ENCODE data around the gene CNIH2. TPM values are rescaled to one million over a fixed set of nuclear protein-coding genes. Genes with fewer than 3 reads are reported as not detected.

CNIH2 gene
- total RNA-seq, 1 donor from 2014 or later = 0.07 TPM

DNA sequence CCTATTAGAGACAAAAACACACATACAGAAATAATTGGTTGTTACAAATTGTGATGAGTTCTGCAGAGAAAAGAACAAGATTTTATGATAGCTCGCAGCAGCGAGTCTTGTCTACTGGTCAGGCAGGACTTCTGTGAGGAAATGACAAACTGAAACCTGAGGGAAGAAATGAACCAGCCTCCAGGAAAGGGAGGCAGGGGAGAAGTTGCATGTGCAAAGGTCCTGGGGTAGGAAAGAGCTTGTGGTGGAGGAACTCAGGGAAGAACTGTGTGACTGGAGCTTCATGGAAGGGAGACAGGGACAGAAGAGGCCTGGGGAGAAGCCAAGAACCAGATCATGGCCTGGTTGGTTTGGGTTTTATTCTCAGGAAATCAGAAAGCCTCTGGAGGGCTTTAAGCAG is 18.8 kb upstream of the CNIH2 start:
- no peak for DNase-seq (ENCODE audit: low read depth, low spot score)

DNA sequence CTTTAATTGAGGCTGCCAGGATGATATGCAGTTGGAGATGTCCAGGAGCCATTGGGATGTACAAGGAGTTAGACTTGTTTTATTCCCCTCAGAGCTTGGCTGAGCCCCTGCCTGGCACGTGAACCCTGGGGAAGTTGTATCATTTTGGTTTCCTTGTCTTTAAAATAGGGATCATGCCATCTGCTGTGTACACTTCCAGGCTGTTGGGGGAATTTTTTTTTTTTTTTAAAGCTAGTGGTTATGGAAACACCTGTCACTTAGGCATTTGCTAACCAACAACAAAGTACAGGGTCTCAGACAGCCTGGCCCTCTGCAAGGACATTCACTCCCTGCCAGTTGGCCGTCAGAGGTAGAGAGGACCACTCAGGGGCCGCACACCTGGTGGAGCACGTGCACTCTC is 18.0 kb upstream of the CNIH2 start:
- no peak for DNase-seq (ENCODE audit: low read depth, low spot score)

DNA sequence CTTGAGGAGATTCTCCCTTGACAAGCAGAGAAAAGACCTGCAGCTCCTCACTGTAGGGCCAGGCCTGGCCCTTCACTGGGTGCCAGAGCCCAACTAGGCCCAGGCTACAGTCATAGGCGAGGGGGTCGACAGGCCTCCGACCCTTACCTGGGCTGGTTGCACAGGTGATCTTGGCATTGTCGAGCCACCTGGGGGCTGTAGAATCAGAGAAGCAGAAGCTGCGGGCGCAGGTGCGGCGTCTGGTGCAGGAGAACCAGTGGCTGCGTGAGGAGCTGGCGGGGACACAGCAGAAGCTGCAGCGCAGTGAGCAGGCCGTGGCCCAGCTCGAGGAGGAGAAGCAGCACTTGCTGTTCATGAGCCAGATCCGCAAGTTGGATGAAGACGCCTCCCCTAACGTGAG is 16.4 kb upstream of the CNIH2 start:
- no peak for DNase-seq (ENCODE audit: low read depth, low spot score)

DNA sequence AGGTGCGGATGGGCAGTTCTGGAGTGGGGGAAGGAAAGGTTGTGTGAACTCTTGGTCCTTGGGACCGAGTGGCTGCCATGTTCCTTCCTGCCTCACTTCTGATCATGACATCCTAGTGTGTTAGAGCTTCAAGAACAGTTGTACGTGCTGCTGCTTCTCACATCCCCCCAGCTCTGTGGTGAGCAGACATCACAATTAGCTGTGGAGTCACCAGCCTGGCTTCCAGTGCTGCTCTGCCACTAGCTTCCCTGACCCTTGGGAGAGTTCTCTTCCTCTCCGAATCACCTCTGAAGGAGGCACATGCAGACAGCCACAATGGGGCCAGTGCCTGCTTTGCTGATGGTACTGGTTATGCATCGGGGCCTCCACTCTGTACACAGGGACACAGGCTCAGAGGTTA is 15.8 kb upstream of the CNIH2 start:
- DNase-seq (ENCODE audit: low read depth, low spot score) = no peak

DNA sequence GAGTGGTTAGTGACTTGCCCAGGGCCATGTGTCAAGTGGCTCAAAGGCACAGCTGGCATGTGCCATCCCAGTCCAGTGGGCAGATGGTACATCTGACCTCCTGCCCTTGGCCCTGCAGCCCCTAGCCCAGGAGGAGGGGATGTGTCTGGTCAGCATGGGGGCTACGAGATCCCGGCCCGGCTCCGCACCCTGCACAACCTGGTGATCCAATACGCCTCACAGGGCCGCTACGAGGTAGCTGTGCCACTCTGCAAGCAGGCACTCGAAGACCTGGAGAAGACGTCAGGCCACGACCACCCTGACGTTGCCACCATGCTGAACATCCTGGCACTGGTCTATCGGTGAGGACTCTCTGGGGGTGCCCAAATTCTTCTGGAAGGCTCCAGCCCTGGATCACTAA is 15.3 kb upstream of the CNIH2 start:
- DNase-seq (ENCODE audit: low read depth, low spot score) = no peak

DNA sequence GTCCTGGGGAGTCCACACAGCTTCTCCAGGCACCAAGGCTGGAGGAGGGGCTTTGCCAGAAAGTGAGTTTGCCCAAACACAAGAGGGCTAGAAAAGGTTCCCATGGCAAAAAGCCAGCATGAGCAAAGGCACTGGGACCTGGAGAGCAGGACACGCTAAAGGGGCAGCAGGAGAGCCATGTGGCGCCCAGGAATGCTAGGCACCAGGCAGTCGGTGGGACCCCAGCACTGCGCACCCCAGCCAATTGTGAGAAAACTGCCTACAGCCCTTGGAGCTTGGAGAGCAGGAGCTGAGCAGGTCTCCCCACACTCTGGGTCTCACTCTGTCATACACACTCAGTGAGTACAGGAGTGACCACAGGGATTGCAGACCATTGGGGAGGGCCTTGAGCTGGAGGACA is 14.7 kb upstream of the CNIH2 start:
- no peak for DNase-seq (ENCODE audit: low read depth, low spot score)

DNA sequence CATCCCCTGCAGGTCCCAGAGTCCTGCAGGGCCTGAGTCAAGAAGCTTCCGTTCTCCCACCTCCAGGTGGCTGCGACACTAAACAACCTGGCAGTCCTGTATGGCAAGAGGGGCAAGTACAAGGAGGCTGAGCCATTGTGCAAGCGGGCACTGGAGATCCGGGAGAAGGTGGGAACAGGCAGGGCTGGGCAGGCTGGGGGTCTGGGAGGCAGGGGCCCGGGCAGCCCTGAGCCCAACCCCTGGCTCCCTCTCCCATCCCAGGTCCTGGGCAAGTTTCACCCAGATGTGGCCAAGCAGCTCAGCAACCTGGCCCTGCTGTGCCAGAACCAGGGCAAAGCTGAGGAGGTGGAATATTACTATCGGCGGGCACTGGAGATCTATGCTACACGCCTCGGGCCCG is 14.2 kb upstream of the CNIH2 start:
- no peak for DNase-seq (ENCODE audit: low read depth, low spot score)

DNA sequence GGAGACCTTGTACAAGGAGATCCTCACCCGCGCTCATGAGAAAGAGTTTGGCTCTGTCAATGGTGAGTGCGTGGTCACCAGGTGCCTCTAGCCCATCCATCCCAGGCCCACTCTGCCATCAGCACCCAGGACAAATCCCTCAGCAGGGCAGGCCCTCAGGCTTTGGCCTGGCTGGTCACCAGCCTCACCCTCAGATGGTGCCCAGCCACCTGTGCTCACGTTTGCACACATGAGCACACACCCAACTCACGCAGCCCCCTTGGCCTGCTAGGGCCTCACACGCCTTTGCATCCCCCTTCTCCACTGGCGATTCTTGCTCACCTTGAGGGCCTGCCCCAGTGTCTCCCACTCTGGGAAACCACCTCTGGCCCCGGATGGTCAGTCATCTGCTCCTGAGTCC is 13.6 kb upstream of the CNIH2 start:
- no peak for DNase-seq (ENCODE audit: low read depth, low spot score)

DNA sequence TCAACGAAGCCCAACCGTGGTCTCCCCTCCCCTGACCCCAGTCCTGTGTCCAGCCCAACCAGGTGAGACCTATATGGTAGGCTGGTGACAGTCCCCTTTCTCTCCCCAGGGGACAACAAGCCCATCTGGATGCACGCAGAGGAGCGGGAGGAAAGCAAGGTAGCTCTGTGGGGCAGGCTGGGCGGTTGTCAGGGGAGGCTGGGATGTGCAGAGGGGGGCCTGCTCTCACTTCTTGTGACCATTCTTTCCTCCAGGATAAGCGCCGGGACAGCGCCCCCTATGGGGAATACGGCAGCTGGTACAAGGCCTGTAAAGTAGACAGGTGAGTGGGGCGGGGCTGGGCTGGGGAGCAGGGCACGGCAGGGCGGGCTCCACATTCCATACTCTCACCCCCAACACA is 13.1 kb upstream of the CNIH2 start:
- DNase-seq (ENCODE audit: low read depth, low spot score) = no peak

DNA sequence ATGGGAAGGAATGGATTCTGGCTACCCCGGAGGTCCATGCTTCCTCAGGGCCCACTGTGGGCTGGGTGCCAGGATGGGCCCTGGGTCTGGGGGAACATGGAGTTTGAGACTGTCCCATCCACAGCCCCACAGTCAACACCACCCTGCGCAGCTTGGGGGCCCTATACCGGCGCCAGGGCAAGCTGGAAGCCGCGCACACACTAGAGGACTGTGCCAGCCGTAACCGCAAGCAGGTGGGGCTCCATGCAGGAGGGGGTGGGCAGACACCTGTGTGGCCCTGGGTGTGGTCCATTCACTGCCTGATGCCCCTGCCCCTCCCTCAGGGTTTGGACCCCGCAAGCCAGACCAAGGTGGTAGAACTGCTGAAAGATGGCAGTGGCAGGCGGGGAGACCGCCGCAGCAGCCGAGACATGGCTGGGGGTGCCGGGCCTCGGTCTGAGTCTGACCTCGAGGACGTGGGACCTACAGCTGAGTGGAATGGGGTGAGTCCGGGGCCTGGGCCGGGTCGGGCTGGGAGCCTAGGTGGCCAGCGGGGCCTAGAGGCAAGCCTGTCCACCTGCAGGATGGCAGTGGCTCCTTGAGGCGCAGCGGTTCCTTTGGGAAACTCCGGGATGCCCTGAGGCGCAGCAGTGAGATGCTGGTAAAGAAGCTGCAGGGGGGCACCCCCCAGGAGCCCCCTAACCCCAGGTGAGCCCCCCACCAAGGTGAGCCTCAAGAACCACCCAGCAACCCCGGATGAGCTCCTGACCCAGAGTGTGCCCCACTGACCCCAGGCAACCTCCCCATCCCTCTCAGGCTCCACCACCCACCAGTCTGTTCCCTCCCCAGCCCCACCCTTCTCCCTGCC is 12.2 kb upstream of the CNIH2 start:
- no peak for DNase-seq (ENCODE audit: low read depth, low spot score)

DNA sequence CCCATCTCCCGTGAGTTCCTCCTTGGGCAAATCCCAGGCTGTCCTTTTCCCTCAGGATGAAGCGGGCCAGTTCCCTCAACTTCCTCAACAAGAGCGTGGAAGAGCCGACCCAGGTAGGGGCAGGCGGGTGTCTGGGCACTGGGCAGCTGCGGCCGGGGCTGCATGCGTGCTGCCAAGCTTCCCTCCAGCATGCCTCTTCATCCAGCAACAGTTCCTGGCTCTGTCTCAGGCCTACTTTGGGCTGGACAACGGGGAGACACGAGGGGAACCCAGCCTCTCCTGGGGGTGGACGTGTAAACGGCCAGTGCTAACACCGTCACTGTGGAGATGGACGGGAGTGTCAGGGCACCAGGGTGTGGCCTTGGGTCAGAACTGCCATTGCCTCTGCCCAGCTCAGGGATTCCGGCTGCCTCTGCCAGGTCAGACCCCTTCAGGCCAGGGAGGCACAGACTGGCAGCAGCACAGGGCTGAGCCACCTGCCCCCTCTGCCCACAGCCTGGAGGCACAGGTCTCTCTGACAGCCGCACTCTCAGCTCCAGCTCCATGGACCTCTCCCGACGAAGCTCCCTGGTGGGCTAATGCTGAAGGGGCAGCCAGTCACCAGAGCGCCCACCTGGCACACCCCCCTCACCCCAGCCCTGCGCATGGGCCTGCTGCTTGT is 11.5 kb upstream of the CNIH2 start:
- no peak for DNase-seq (ENCODE audit: low read depth, low spot score)

DNA sequence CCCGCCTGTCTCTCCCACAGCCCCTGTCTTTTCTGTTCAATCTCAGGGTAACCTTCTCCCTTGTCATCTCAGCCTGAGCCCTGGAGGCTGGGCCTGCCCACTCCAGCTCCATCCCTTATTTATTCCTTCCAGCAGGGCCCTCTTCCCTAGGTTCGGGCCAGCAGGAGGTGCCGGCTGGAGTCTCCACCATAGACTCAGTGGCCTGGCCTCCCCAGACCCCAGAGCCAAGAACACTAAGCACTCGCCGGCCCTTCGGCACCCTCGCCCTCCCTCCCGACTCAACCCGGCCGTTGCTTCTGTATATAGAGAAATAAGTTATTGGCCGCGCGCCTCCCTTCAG is 11.0 kb upstream of the CNIH2 start:
- DNase-seq (ENCODE audit: low read depth, low spot score) = no peak

DNA sequence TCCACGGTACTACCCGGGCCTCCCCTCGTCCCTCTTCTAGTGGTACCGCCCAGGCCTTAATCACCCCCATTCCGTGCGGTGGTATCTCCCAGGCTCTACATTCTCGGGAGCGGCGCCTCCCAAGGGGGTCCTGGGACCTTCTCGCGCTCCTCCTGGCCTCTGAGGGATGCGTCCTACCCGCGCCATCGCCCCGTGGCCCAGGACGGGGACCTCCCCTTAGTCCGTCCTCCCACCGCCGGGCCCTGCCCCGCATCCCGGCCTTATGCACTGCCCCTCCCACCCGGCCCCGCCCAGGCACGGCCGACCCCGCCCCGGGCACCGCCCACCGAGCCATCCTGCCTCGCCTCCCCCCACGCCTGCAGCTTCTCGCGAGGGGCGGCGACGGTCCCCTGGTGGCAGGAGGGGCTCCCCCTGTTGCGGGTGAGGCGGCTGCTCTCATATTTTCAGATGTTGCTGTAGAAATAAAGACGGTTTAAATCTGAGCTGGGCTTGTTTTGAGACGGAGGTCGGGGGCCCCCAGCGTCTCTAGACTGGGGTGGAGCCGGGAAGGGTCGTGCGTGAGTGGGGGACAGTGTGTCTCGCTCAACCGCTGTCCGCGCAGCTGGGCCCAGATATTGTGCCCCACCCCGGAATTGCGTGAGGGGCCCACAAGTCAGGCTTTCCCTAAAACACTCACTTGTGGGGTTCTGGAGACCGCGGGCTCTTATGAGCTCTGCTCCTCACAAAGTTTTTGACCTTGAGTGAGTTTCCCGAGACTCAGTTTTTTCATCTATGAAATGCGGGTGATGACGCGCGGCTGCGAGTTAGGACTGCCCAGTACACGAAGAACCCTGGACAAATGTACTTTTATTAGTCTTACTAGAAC is 10.4 kb upstream of the CNIH2 start:
- DNase-seq (ENCODE audit: low read depth, low spot score) = peak; percentile 54

DNA sequence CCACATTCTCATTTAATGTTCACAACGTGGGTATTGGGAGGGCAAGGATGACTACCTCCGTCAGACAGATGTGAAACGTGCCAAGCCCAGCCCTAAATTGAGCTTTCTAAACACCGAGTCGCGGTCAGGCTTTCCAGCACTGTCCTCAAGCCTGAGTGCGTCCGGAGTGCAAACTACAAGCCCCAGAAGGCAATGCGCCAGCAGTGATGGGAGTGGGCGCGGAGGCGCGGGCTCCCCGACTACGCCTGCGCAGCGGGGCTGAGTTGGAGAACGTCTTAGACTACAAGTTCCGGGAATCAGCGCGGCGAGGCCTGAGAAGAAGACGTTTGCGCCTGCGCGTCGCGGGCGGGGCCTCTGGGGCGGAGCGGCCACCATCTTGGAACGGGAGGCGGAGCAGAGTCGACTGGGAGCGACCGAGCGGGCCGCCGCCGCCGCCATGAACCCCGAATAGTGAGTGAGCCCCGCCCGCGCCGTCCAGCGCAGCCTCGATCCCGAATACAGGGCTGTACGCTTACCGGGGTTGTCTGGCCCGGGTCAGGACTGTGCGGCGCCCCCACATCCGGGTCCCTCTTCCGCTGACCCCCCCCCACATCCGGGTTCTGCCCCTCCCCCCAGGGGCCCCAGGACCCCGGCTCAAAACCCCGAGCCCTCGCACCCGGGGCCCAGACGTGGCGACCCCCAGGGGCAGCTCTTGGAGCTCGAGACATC is 9.6 kb upstream of the CNIH2 start, which contains the start of gene RAB1B:
TSS of gene RAB1B (plus strand) at position 396 of the 708 bp plus-strand sequence. CDS start at position 437, 41 bp downstream.
- DNase-seq (ENCODE audit: low read depth, low spot score) = peak; percentile 96

DNA sequence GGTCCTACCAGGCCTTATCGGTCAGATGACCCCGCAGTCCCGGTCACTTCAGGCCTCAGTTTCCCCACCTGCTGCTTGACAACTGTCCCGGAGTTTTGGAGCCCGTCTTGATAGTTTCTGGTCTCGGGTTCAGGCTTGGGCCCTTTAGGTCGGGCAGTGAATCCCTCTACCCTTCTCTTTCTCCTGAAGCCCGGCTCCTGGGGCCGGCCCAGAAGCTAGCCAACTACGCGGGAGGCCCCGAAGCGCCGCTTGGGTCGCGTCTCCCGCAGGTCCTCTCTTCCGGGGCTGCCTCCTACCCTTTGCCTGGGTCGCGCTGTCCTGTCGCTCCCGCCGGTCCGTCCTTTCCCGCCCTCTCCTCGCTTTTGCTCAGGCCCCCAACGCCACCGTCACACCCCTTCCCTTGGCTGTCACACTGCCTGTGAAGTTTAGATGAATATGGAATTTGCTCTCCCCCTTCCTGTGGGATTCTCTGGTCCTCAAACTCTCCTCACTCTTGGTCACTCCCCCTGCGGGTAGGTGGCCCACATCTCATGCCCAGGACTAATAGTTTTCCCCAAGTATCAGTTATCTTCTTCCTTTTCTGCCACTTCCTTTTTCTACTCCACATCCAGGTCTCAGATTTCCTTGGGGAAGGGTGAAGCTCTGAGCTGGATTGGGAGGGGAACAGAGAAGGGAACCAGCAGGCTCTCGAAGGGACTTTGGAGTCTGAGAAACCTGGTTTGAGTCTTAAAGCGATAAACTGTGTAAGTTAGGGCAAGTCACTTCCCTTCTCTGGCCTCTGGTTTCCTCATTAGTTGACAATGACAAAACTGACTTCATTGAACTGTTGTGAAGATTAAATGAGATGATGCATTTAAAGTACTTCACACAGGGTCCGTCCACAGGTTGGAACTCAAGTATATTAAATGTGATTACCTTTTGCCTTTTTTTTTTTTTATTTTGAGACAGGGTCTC is 8.7 kb upstream of the CNIH2 start:
- DNase-seq (ENCODE audit: low read depth, low spot score) = no peak

DNA sequence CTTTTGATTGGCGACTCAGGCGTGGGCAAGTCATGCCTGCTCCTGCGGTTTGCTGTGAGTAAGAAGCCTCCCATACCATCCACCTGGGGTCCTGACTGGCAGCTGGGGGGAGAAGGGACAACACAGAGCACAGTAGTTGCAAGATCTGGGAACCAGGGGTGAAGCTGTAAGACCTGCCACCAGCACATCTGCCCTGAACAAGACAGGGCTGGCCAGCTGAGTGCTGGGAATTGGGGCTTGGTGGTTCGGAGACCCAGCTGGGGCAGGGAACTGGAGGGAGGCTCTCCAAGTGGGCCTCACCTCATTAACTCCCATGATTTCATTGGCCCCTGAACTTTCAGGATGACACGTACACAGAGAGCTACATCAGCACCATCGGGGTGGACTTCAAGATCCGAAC is 6.2 kb upstream of the CNIH2 start:
- no peak for DNase-seq (ENCODE audit: low read depth, low spot score)

DNA sequence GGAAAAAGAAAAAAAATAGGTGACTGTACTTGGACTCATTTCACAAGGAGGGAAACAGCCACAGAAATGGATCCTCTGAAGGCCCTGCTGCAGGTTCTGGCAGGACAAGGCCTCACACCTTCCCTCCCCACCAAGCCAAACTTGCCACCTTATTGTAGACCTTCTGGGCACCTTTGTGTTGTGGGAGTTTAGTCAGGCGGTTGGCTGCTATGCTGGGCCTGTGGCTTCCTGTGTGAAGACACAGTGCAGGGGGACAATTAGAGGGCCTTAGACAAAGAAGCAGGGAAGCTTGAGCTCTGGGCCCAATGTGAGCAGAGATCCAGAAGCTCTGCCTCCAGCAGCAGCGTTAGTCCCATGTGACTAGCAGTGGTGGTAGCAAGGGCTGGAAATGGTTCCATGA is 5.4 kb upstream of the CNIH2 start:
- DNase-seq (ENCODE audit: low read depth, low spot score) = no peak

DNA sequence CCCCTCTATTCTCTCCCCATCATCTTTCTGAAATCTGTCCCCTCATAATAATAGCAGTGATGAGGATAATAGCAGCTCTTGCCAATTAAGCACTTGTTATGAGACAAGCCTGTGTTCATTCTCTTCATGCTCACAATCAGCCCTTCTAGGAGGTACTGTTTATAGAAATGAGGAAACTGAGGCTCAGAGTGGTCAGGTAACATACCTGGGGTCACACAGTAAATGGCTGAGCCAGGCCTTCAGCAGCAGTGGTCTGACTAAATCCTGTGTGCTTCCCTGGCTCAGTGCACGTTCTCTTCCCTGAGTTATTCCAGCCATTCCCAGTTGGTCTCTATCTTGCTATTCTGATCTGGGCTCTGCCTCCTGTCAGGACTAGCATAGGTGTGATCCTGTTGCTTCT is 3.8 kb upstream of the CNIH2 start:
- no peak for DNase-seq (ENCODE audit: low read depth, low spot score)

DNA sequence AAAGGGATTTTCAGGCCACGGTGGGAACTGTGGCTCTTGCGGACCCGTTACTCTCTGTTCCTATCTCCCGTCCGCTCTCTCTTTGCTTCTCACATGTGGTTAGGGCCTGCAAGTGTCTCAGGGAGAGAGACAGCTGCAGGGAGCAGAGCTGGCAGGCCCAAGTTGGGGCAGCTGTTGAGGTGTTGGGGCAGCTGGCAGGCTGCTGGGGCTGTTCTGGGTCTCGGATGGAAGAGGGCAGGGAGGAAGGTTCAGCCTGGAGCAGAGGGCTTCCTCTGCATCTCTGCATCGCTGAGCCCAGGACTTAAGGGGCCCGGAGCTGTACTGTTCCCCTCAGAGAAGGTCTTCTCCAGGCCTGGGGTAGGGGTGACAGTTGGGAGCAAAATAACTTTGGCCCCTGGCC is 2.6 kb upstream of the CNIH2 start:
- DNase-seq (ENCODE audit: low read depth, low spot score) = no peak

DNA sequence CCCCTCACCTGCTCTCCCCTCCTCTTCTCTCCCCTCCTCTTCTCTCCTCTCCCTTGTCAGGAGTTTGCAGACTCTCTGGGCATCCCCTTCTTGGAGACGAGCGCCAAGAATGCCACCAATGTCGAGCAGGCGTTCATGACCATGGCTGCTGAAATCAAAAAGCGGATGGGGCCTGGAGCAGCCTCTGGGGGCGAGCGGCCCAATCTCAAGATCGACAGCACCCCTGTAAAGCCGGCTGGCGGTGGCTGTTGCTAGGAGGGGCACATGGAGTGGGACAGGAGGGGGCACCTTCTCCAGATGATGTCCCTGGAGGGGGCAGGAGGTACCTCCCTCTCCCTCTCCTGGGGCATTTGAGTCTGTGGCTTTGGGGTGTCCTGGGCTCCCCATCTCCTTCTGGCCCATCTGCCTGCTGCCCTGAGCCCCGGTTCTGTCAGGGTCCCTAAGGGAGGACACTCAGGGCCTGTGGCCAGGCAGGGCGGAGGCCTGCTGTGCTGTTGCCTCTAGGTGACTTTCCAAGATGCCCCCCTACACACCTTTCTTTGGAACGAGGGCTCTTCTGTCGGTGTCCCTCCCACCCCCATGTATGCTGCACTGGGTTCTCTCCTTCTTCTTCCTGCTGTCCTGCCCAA is 1.9 kb upstream of the CNIH2 start:
- no peak for DNase-seq (ENCODE audit: low read depth, low spot score)
